HepG2 (cell line): ENCODE measurements around the gene AGER. TPM values are rescaled to one million over a fixed set of nuclear protein-coding genes. Genes with fewer than 3 reads are reported as not detected.

Source experiments
- EP300 ChIP-seq, 3 experiments: sonication (generic) in 1 of 3; formaldehyde crosslinking in 1 of 3; IDR thresholded peaks; 2 replicates each; pipeline versions ENCODE4 v1.5.1 to v1.6.1; 2011 to 2020; ENCODE audit warnings: low read depth in 2 of 3, low read length in 2 of 3, borderline replicate concordance in 1 of 3, improper control_type of control experiment in 1 of 3, mild to moderate bottlenecking in 1 of 3, missing genetic modification reagents in 1 of 3, moderate library complexity in 1 of 3
- HIVEP1 ChIP-seq: sonication (generic); formaldehyde crosslinking; IDR thresholded peaks from 2 replicates; pipeline ENCODE4 v1.4.0; 2020; ENCODE audit warnings: mild to moderate bottlenecking, missing genetic modification reagents
- MIER2 ChIP-seq: IDR thresholded peaks from 2 replicates; pipeline ENCODE4 v1.6.1; 2016; ENCODE audit warnings: missing biosample characterization, missing genetic modification reagents
- MXD1 ChIP-seq: sonication (generic); formaldehyde crosslinking; IDR thresholded peaks from 2 replicates; pipeline ENCODE4 v1.4.0; 2020; ENCODE audit warnings: mild to moderate bottlenecking, missing genetic modification reagents
- MXD3 ChIP-seq: IDR thresholded peaks from 2 replicates; pipeline ENCODE4 v1.6.1; 2016; ENCODE audit warnings: mild to moderate bottlenecking, missing biosample characterization, missing genetic modification reagents
- PAX8 ChIP-seq: sonication (generic); formaldehyde crosslinking; IDR thresholded peaks from 2 replicates; pipeline ENCODE4 v1.8.0; 2022; ENCODE audit warnings: mild to moderate bottlenecking, missing genetic modification reagents, borderline replicate concordance
- PCBP1 ChIP-seq: fragments of 200-400 bp; formaldehyde crosslinking; IDR thresholded peaks from 2 replicates; pipeline ENCODE4 v1.6.1; 2017; ENCODE audit warnings: mild to moderate bottlenecking, low read depth, low read length, borderline replicate concordance
- PRDM10 ChIP-seq: sonication (generic); formaldehyde crosslinking; IDR thresholded peaks from 2 replicates; pipeline ENCODE4 v1.4.0; 2020; ENCODE audit warnings: low read depth, missing genetic modification reagents
- SOX13 ChIP-seq, 3 experiments: fragments of 450-650 bp in 1 of 3; sonication (generic) in 1 of 3; formaldehyde crosslinking in 1 of 3; IDR thresholded peaks in 2 of 3; conservative IDR thresholded peaks in 1 of 3; 2 replicates each; pipeline versions ENCODE4 v1.5.0 to v1.6.1; 2016 to 2020; ENCODE audit warnings: antibody characterized with exemption in 1 of 3, mild to moderate bottlenecking in 1 of 3, missing compliant biosample characterization in 1 of 3, missing genetic modification reagents in 1 of 3, moderate library complexity in 1 of 3
- TCF7 ChIP-seq: sonication (generic); IDR thresholded peaks from 2 replicates; pipeline ENCODE4 v1.6.1; 2016; ENCODE audit warnings: antibody characterized with exemption, low read depth
- ZNF720 ChIP-seq: sonication (generic); formaldehyde crosslinking; IDR thresholded peaks from 2 replicates; pipeline ENCODE4 v1.4.0; 2020; ENCODE audit warnings: missing genetic modification reagents
- ZNF792 ChIP-seq: IDR thresholded peaks from 2 replicates; pipeline ENCODE4 v1.6.1; 2016
- ZNF841 ChIP-seq: sonication (generic); formaldehyde crosslinking; IDR thresholded peaks from 2 replicates; pipeline ENCODE4 v1.8.1; 2023; ENCODE audit warnings: missing genetic modification reagents, borderline replicate concordance
- ZNF850 ChIP-seq: sonication (generic); formaldehyde crosslinking; conservative IDR thresholded peaks from 2 replicates; pipeline ENCODE4 v1.9.0; 2021; ENCODE audit warnings: mild to moderate bottlenecking, missing genetic modification reagents
- polyA plus RNA-seq, 8 experiments: library from polyadenylated mRNA; depleted of rRNA in 3 of 8; stranded (reverse) in 7 of 8; unstranded in 1 of 8; fragments of >200 nt; fragmentation: Illumina TruSeq in 4 of 8; extraction: Trizol in 4 of 8; gene quantifications; 2 replicates each; pipeline versions ENCODE4 v1.2.1 to v1.2.3, GENCODE V29; 2011 to 2016; ENCODE audit warnings: low read depth in 4 of 8, missing spikeins in 1 of 8, mixed read lengths in 1 of 8; ENCODE audit not compliant: insufficient read depth in 1 of 8
- total RNA-seq, 5 experiments: library from RNA; depleted of rRNA; stranded (reverse); fragments of >200 nt; fragmentation: Illumina TruSeq; extraction: Trizol; gene quantifications; 2 replicates each; pipeline ENCODE4 v1.2.3, GENCODE V29; 2016; ENCODE audit warnings: low read depth in 1 of 5
- TF ChIP-seq, protein P1 (sequence below): sonication (generic); formaldehyde crosslinking; IDR thresholded peaks from 2 replicates; pipeline ENCODE4 v1.5.0; 2020; ENCODE audit warnings: mild to moderate bottlenecking, missing genetic modification reagents, moderate library complexity
- TF ChIP-seq, protein P2 (sequence below): sonication (generic); formaldehyde crosslinking; conservative IDR thresholded peaks from 2 replicates; pipeline ENCODE4 v1.4.0; 2020; ENCODE audit warnings: missing genetic modification reagents

Gene AGER
- total and polyA plus RNA-seq, 2 of the 13 experiments (the other 11 are each of a cell fraction or from before 2014, with no cell fraction given), result 1.9 to 5.1 TPM

DNA sequence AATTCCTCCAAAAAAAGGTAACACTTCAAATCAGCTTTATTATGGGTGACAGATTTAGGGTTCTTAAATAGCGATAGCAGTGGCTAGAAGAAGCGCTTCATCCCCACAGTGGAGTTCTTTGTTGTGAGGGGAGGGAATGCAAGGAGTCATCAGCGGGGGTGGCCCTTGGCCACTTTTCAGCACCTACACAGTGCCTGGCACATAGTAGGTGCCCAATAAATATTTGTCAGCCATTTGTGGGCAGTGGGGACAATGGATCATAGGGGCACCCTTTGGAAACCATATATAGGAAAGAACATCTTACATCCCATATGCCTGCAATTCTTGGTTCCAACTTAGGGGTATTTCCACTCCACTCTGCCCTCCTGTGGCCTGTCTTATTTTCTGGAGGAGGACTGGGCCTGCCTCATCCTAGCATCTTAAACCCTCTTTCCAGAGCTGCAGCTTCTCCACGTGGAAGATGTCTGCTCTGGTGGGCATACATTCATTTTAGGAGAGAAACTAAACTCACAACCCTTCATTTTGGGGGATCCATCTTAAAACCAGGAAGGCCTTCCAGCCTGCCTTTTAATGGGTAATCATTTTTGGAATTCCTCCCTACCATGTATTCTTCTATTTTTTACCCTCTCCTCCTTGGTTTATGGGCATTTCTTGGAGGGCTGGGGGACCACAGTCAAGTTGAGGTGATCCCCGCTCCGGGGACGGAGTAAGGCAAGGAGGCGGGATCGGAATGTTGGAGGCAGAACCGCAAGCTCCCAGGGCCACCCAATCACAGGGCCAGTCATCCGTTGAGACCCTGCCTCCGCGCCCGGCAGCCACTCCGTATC lies 11.0 kb upstream of the AGER start (continued):
- TF ChIP-seq, protein P1, sequence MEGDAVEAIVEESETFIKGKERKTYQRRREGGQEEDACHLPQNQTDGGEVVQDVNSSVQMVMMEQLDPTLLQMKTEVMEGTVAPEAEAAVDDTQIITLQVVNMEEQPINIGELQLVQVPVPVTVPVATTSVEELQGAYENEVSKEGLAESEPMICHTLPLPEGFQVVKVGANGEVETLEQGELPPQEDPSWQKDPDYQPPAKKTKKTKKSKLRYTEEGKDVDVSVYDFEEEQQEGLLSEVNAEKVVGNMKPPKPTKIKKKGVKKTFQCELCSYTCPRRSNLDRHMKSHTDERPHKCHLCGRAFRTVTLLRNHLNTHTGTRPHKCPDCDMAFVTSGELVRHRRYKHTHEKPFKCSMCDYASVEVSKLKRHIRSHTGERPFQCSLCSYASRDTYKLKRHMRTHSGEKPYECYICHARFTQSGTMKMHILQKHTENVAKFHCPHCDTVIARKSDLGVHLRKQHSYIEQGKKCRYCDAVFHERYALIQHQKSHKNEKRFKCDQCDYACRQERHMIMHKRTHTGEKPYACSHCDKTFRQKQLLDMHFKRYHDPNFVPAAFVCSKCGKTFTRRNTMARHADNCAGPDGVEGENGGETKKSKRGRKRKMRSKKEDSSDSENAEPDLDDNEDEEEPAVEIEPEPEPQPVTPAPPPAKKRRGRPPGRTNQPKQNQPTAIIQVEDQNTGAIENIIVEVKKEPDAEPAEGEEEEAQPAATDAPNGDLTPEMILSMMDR (CRISPR knock-in tag), result peak; percentile 63
- no peak for TF ChIP-seq ZNF792
- TF ChIP-seq ZNF720 (CRISPR knock-in tag), result no peak
- no peak for TF ChIP-seq SOX13 (IDR thresholded peaks at IDR 0.05)
- TF ChIP-seq SOX13 (CRISPR knock-in tag; conservative IDR thresholded peaks at IDR 0.05 in 1 of 2, IDR thresholded peaks at IDR 0.05 in 1 of 2), result no peak
- no peak for TF ChIP-seq HIVEP1 (CRISPR knock-in tag)
- TF ChIP-seq PAX8, result no peak
- no peak for TF ChIP-seq PCBP1
- no peak for TF ChIP-seq TCF7
- no peak; the same call in 1 of the 2 replicates for TF ChIP-seq ZNF850 (CRISPR knock-in tag)
- no peak for TF ChIP-seq EP300 (IDR thresholded peaks at IDR 0.05; ENCODE audit: low read depth in 2 of 2, low read length in 2 of 2)
- TF ChIP-seq EP300 (CRISPR knock-in tag; IDR thresholded peaks at IDR 0.05; ENCODE audit: borderline replicate concordance), result no peak
- TF ChIP-seq, protein P2, sequence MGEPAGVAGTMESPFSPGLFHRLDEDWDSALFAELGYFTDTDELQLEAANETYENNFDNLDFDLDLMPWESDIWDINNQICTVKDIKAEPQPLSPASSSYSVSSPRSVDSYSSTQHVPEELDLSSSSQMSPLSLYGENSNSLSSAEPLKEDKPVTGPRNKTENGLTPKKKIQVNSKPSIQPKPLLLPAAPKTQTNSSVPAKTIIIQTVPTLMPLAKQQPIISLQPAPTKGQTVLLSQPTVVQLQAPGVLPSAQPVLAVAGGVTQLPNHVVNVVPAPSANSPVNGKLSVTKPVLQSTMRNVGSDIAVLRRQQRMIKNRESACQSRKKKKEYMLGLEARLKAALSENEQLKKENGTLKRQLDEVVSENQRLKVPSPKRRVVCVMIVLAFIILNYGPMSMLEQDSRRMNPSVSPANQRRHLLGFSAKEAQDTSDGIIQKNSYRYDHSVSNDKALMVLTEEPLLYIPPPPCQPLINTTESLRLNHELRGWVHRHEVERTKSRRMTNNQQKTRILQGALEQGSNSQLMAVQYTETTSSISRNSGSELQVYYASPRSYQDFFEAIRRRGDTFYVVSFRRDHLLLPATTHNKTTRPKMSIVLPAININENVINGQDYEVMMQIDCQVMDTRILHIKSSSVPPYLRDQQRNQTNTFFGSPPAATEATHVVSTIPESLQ (CRISPR knock-in tag), result no peak
- TF ChIP-seq PRDM10 (CRISPR knock-in tag), result peak; percentile 36; the same call in 1 of the 2 replicates
- no peak for TF ChIP-seq MXD3 (CRISPR knock-in tag)
- TF ChIP-seq MXD1 (CRISPR knock-in tag), result no peak
- TF ChIP-seq MIER2 (CRISPR knock-in tag), result no peak
- TF ChIP-seq ZNF841 (CRISPR knock-in tag), result no peak
